Measurements from ENCODE around the gene CIP2A. TPM values are rescaled to one million over a fixed set of nuclear protein-coding genes. Genes with fewer than 3 reads are reported as not detected.

Gene CIP2A
- total and polyA plus RNA-seq, 2 of the 4 experiments (the other 2 are of a cell fraction): 8.5 to 27.8 TPM

GRCh38 chr3:108509263-108509662, 80.0 kb downstream of the CIP2A start:
- dilution Hi-C loops (cut with HindIII; ENCODE audit: low sequenced_read_pairs, unreplicated experiment): no loop called here
- no CpG with 5 or more reads among the region's 3 CpGs for WGBS, 2 experiments (ENCODE audit: extremely low coverage in 2 of 2, insufficient read length in 1 of 2)

More at GRCh38 chr3:108509263-108509662, 80.0 kb downstream of the CIP2A start:
- no peak overlapping the region for H3K9ac ChIP-seq (ENCODE audit: low read depth, low read length)
- H3K9me3 ChIP-seq (ENCODE audit: control insufficient read depth, insufficient read depth, low read length): no peaks in the 10 kb centered on the region
- H2BK15ac ChIP-seq (ENCODE audit: low read depth, low read length): no peak overlapping the region
- H2AFZ ChIP-seq (replicated peaks; ENCODE audit: low read length, poor library complexity): no peak overlapping the region
- H3K4me1 ChIP-seq (ENCODE audit: control insufficient read depth, insufficient read depth, low read length): no peaks in the 10 kb centered on the region
- no peak overlapping the region for H4K8ac ChIP-seq (ENCODE audit: low read depth in 2 of 2, low read length in 2 of 2)
- in situ Hi-C loops (cut with MboI; ENCODE audit: low sequenced_read_pairs): no loop called here
- BruUV-seq (replicated peaks): no TSS peak
- no peak overlapping the region for H4K5ac ChIP-seq (ENCODE audit: low read depth, low read length)
- H3K4me3 ChIP-seq (ENCODE audit: insufficient read depth, low read depth, low read length): no peak overlapping the region
- no peaks in the 10 kb centered on the region for H3K36me3 ChIP-seq (ENCODE audit: control insufficient read depth, insufficient read depth, low read length)
- H2BK20ac ChIP-seq (ENCODE audit: low read depth, low read length): no peak overlapping the region
- no peak overlapping the region for H3K18ac ChIP-seq (ENCODE audit: low read depth, low read length)
- no peak overlapping the region for H2AK5ac ChIP-seq (ENCODE audit: low read depth, low read length)
- TF ChIP-seq USF2 (IDR thresholded peaks at IDR 0.05; ENCODE audit: low read depth, low read length) (no peak), SMC3 (IDR thresholded peaks at IDR 0.05; ENCODE audit: low read depth, low read length) (no peak), MAFK (IDR thresholded peaks at IDR 0.05; ENCODE audit: low read depth, low read length) (no peak), MAZ (IDR thresholded peaks at IDR 0.05; ENCODE audit: borderline replicate concordance, low read depth, low read length) (no peak), CHD1 (IDR thresholded peaks at IDR 0.05; ENCODE audit: low read depth, low read length) (no peak), RFX5 (IDR thresholded peaks at IDR 0.05; ENCODE audit: low read depth, low read length) (no peak), RCOR1 (IDR thresholded peaks at IDR 0.05; ENCODE audit: insufficient replicate concordance, low read length) (no peak), NFE2L2 (IDR thresholded peaks at IDR 0.05; ENCODE audit: low read depth, low read length) (no peak), CEBPB (IDR thresholded peaks at IDR 0.05; ENCODE audit: low read depth, low read length) (no peak)
- no peak overlapping the region for H2BK5ac ChIP-seq (ENCODE audit: low read depth, low read length, poor library complexity, severe bottlenecking)
- no peak overlapping the region for H3K4ac ChIP-seq (ENCODE audit: low read depth, low read length)
- CTCF ChIA-PET: no interaction called here
- no peak overlapping the region for H4K91ac ChIP-seq (ENCODE audit: insufficient read depth, low read depth, low read length)
- H3K27ac ChIP-seq (ENCODE audit: insufficient read depth, low read length): no peak overlapping the region
- H2BK120ac ChIP-seq (ENCODE audit: low read depth, low read length): no peak overlapping the region
- H3K56ac ChIP-seq (ENCODE audit: extremely low read depth, insufficient read depth, low read length): no peak overlapping the region
- H3K23ac ChIP-seq (ENCODE audit: low read depth, low read length): no peak overlapping the region
- no peak overlapping the region for H2AK9ac ChIP-seq (replicated peaks; ENCODE audit: low read depth, low read length, poor library complexity)
- H3K14ac ChIP-seq (replicated peaks; ENCODE audit: low read depth, low read length): no peak overlapping the region
- no peaks in the 10 kb centered on the region; the same call in 1 of the 2 replicates for H3K9me1 ChIP-seq (ENCODE audit: insufficient read depth, low read length)
- no peaks in the 10 kb centered on the region for H4K20me1 ChIP-seq (ENCODE audit: insufficient read depth, low read length)
- intact Hi-C loops (cut with micrococcal nuclease): no loop called here
- DNase-seq (no peak), ATAC-seq (ENCODE audit: low read depth) (no peak)
- POLR2A ChIA-PET (ENCODE audit: unreplicated experiment): no interaction called here
- no peak overlapping the region for H3K4me2 ChIP-seq (ENCODE audit: low read depth, low read length)
- no peaks in the 10 kb centered on the region for H3K79me1 ChIP-seq (ENCODE audit: low read depth in 1 of 2, low read length in 2 of 2)
- H3K27me3 ChIP-seq (ENCODE audit: control insufficient read depth, insufficient read depth, low read length): no peaks in the 10 kb centered on the region; the same call in 1 of the 2 replicates
